H9 (cell line): ENCODE results near the gene RASA4B. TPM values are rescaled to one million over a fixed set of nuclear protein-coding genes. Genes with fewer than 3 reads are reported as not detected.
A peak's percentile ranks its signal among the peaks of the same experiment; 100 is the strongest.

ENCODE experiments used
- DNase-seq: peaks from one replicate; pipeline ENCODE4 v3.0.0-alpha.2; 2017
- H2AFZ ChIP-seq: one replicate; pipeline ENCODE4 v1.6.1; 2013; ENCODE audit warnings: mild to moderate bottlenecking, low read length, control low read depth, moderate library complexity
- H2AK5ac ChIP-seq: 2 replicates; pipeline ENCODE4 v1.6.1; 2013; ENCODE audit warnings: low read length, control low read depth, mixed read lengths; ENCODE audit not compliant: insufficient read length
- H2BK120ac ChIP-seq: one replicate; pipeline ENCODE4 v1.6.1; 2013; ENCODE audit warnings: low read depth, mild to moderate bottlenecking, low read length, control low read depth, inconsistent platforms; ENCODE audit not compliant: poor library complexity, severe bottlenecking
- H2BK12ac ChIP-seq: 2 replicates; pipeline ENCODE4 v1.6.1; 2013; ENCODE audit warnings: low read length, control low read depth, mixed read lengths, low read depth; ENCODE audit not compliant: insufficient read length
- H2BK15ac ChIP-seq: 2 replicates; pipeline ENCODE4 v1.6.1; 2013; ENCODE audit warnings: low read depth, low read length, control low read depth
- H2BK20ac ChIP-seq: one replicate; pipeline ENCODE4 v1.6.1; 2013; ENCODE audit warnings: low read depth, mild to moderate bottlenecking, low read length, control low read depth, inconsistent platforms; ENCODE audit not compliant: poor library complexity, severe bottlenecking
- H2BK5ac ChIP-seq: 2 replicates; pipeline ENCODE4 v1.6.1; 2013; ENCODE audit warnings: low read length, control low read depth, mixed read lengths; ENCODE audit not compliant: insufficient read length
- H3K14ac ChIP-seq: 2 replicates; pipeline ENCODE4 v1.6.1; 2013; ENCODE audit warnings: low read length, control low read depth; ENCODE audit not compliant: insufficient read depth
- H3K18ac ChIP-seq: 2 replicates; pipeline ENCODE4 v1.6.1; 2013; ENCODE audit warnings: low read depth, mild to moderate bottlenecking, mixed read lengths, low read length, control low read depth; ENCODE audit not compliant: insufficient read length
- H3K23ac ChIP-seq: 2 replicates; pipeline ENCODE4 v1.6.1; 2013; ENCODE audit warnings: low read length, control low read depth, mixed read lengths, low read depth; ENCODE audit not compliant: insufficient read length
- H3K23me2 ChIP-seq: 2 replicates; pipeline ENCODE4 v1.6.1; 2013; ENCODE audit warnings: low read depth, mild to moderate bottlenecking, mixed read lengths, low read length, control low read depth; ENCODE audit not compliant: insufficient read length, poor library complexity, severe bottlenecking
- H3K27ac ChIP-seq: 2 replicates; pipeline ENCODE4 v1.5.1; 2013; ENCODE audit warnings: low read length, control low read depth, mixed read lengths, low read depth; ENCODE audit not compliant: insufficient read length
- H3K27me3 ChIP-seq: 2 replicates; pipeline ENCODE4 v1.6.1; 2013; ENCODE audit warnings: low read length, control low read depth, inconsistent platforms; ENCODE audit not compliant: insufficient read depth
- H3K4ac ChIP-seq: 2 replicates; pipeline ENCODE4 v1.6.1; 2013; ENCODE audit warnings: low read depth, mild to moderate bottlenecking, control low read depth, inconsistent platforms, low read length, moderate library complexity
- H3K4me1 ChIP-seq: 2 replicates; pipeline ENCODE4 v1.6.1; 2013; ENCODE audit warnings: low read length, control low read depth, inconsistent platforms; ENCODE audit not compliant: insufficient read depth
- H3K4me2 ChIP-seq: 2 replicates; pipeline ENCODE4 v1.6.1; 2013; ENCODE audit warnings: low read length, control low read depth, mixed read lengths; ENCODE audit not compliant: insufficient read length, insufficient read depth
- H3K56ac ChIP-seq: 2 replicates; pipeline ENCODE4 v1.6.1; 2013; ENCODE audit warnings: low read depth, mild to moderate bottlenecking, mixed read lengths, low read length, control low read depth; ENCODE audit not compliant: insufficient read length
- H3K79me1 ChIP-seq: 2 replicates; pipeline ENCODE4 v1.6.1; 2013; ENCODE audit warnings: low read depth, mild to moderate bottlenecking, moderate library complexity, low read length, control low read depth, inconsistent platforms; ENCODE audit not compliant: insufficient read depth, poor library complexity, severe bottlenecking
- H3K79me2 ChIP-seq: 2 replicates; pipeline ENCODE4 v1.6.1; 2013; ENCODE audit warnings: low read length, control low read depth, inconsistent platforms; ENCODE audit not compliant: insufficient read depth
- H3K9ac ChIP-seq: 2 replicates; pipeline ENCODE4 v1.6.1; 2013; ENCODE audit warnings: low read length, control low read depth, mixed read lengths; ENCODE audit not compliant: insufficient read length; ENCODE audit errors: extremely low read depth
- H3K9me3 ChIP-seq: one replicate; pipeline ENCODE4 v1.6.1; 2013; ENCODE audit warnings: low read depth, low read length, inconsistent platforms; ENCODE audit not compliant: control insufficient read depth
- H3T11ph ChIP-seq: one replicate; pipeline ENCODE4 v1.6.1; 2013; ENCODE audit warnings: mild to moderate bottlenecking, low read length, control low read depth, inconsistent platforms
- H4K20me1 ChIP-seq: one replicate; pipeline ENCODE4 v1.6.1; 2013; ENCODE audit not compliant: control insufficient read depth, insufficient read length, insufficient read depth
- H4K5ac ChIP-seq: 2 replicates; pipeline ENCODE4 v1.6.1; 2013; ENCODE audit warnings: low read depth, mild to moderate bottlenecking, mixed read lengths, low read length, control low read depth; ENCODE audit not compliant: insufficient read length
- H4K8ac ChIP-seq: replicated peaks from 2 replicates; pipeline ENCODE4 v1.6.1; 2013; ENCODE audit warnings: low read length, control low read depth, mixed read lengths, low read depth; ENCODE audit not compliant: insufficient read length
- H4K91ac ChIP-seq: 2 replicates; pipeline ENCODE4 v1.6.1; 2013; ENCODE audit warnings: low read depth, mild to moderate bottlenecking, moderate library complexity, mixed read lengths, low read length, control low read depth; ENCODE audit not compliant: insufficient read length
- H3K27ac Mint-ChIP-seq, 3 experiments: 2 replicates in 2 of 3; 3 replicates in 1 of 3; pipeline ENCODE4 v1.8.0; 2020 to 2021; ENCODE audit warnings: mixed read lengths in 3 of 3, mild to moderate bottlenecking in 1 of 3, moderate library complexity in 1 of 3
- H3K27me3 Mint-ChIP-seq: 2 replicates; pipeline ENCODE4 v1.8.0; 2021; ENCODE audit warnings: low read depth, mild to moderate bottlenecking, moderate library complexity, mixed read lengths
- H3K36me3 Mint-ChIP-seq, 3 experiments: 2 replicates in 2 of 3; 3 replicates in 1 of 3; pipeline ENCODE4 v1.8.0; 2020 to 2021; ENCODE audit warnings: low read depth in 3 of 3, mixed read lengths in 3 of 3; ENCODE audit not compliant: insufficient read depth in 1 of 3
- H3K4me1 Mint-ChIP-seq, 2 experiments: 2 replicates each; pipeline ENCODE4 v1.8.0; 2020; ENCODE audit warnings: mixed read lengths in 2 of 2
- H3K4me3 Mint-ChIP-seq, 2 experiments: 2 replicates in 1 of 2; 3 replicates in 1 of 2; pipeline ENCODE4 v1.8.0; 2020 to 2021; ENCODE audit warnings: mild to moderate bottlenecking in 2 of 2, mixed read lengths in 2 of 2, moderate library complexity in 1 of 2
- H3K9me3 Mint-ChIP-seq, 2 experiments: 2 replicates in 1 of 2; 3 replicates in 1 of 2; pipeline ENCODE4 v1.8.0; 2020; ENCODE audit warnings: mild to moderate bottlenecking in 2 of 2, mixed read lengths in 2 of 2, moderate library complexity in 1 of 2
- CTCF ChIP-seq: fragments of 200-600 bp; sonication (generic); conservative IDR thresholded peaks from 3 replicates; pipeline ENCODE4 v1.8.0; 2021; ENCODE audit warnings: antibody characterized with exemption, mild to moderate bottlenecking
- WGBS: extraction: QIAGEN DNeasy Blood & Tissue Kit; methylation state at CpG from one replicate; pipeline ENCODE4 v1.1.7; 2013; ENCODE audit warnings: missing lambda C conversion rate, low lambda C conversion rate, mixed read lengths; ENCODE audit not compliant: insufficient read length; ENCODE audit errors: extremely low coverage; 5-methylcytosine and 5-hydroxymethylcytosine counted together
- total RNA-seq: library from RNA; stranded (reverse); gene quantifications from 2 replicates; pipeline ENCODE4 v1.2.1, GENCODE V29; 2021

RASA4B gene
- total RNA-seq, 1 experiment from 2014 or later, result 3.7 TPM

GRCh38 chr7:102451371-102452054, 66.1 kb downstream of the RASA4B start:
- H3K4me3 Mint-ChIP-seq, result no peak overlapping the region; a peak in 1 of 5 replicates
- H3K23ac ChIP-seq, result no peak overlapping the region
- no peaks in the 10 kb centered on the region for H3K27me3 ChIP-seq
- no peak overlapping the region for H3T11ph ChIP-seq
- no peak overlapping the region for H2BK120ac ChIP-seq
- H3K18ac ChIP-seq, result no peak overlapping the region
- H3K4me1 Mint-ChIP-seq, result peaks cover 6 to 9% of the 10 kb centered on the region in 2 experiments
- peak; percentile 78 for DNase-seq
- H3K27me3 Mint-ChIP-seq, result no peaks in the 10 kb centered on the region; the same call in 1 of the 2 replicates
- H2BK15ac ChIP-seq, result no peak overlapping the region
- H3K79me1 ChIP-seq, result no peaks in the 10 kb centered on the region
- H3K56ac ChIP-seq, result no peak overlapping the region
- H3K4ac ChIP-seq, result no peak overlapping the region
- no CpG with 5 or more reads among the region's 23 CpGs for WGBS
- no peaks in the 10 kb centered on the region for H3K4me1 ChIP-seq
- no peak overlapping the region for H2AFZ ChIP-seq
- H4K5ac ChIP-seq, result no peak overlapping the region
- H4K91ac ChIP-seq, result no peak overlapping the region
- H3K9ac ChIP-seq, result no peak overlapping the region
- no peak overlapping the region for H3K27ac ChIP-seq
- H4K8ac ChIP-seq, result no peak overlapping the region
- H2BK20ac ChIP-seq, result no peak overlapping the region
- H3K14ac ChIP-seq, result no peak overlapping the region
- no peak overlapping the region; a peak in 1 of 7 replicates for H3K27ac Mint-ChIP-seq
- H3K4me2 ChIP-seq, result no peak overlapping the region
- peaks cover 2 to 13% (median 12%) of the 10 kb centered on the region in 3 experiments; a peak in 6 of 7 replicates for H3K36me3 Mint-ChIP-seq
- no peak overlapping the region for H2BK12ac ChIP-seq
- no peak overlapping the region for H2AK5ac ChIP-seq
- no peaks in the 10 kb centered on the region for H3K23me2 ChIP-seq
- no peaks in the 10 kb centered on the region for H4K20me1 ChIP-seq
- no peaks in the 10 kb centered on the region for H3K9me3 ChIP-seq
- peak; percentile 17; the same call in 1 of the 3 replicates for TF ChIP-seq CTCF
- H3K9me3 Mint-ChIP-seq, result no peaks in the 10 kb centered on the region
- H3K79me2 ChIP-seq, result no peaks in the 10 kb centered on the region
- no peak overlapping the region for H2BK5ac ChIP-seq
